Cardiac muscle cell (in vitro differentiated cells and primary cell): Measurements from ENCODE around the gene ERP44. TPM values are rescaled to one million over a fixed set of nuclear protein-coding genes. Genes with fewer than 3 reads are reported as not detected.

Experiments used
- DNase-seq, 2 donors: peaks; one replicate each; pipeline versions ENCODE4 v3.0.0 to v3.0.0-alpha.2; 2010 to 2017; ENCODE audit warnings: low read depth in 1 of 2, low spot score in 1 of 2
- H3K27ac ChIP-seq: fragments of 200-600 bp; sonication (generic); 2 replicates; pipeline ENCODE4 v1.5.1; 2016
- H3K27me3 ChIP-seq: fragments of 200-600 bp; sonication (generic); 2 replicates; pipeline ENCODE4 v1.6.0; 2016; ENCODE audit warnings: control low read depth
- H3K36me3 ChIP-seq: fragments of 200-600 bp; sonication (generic); 2 replicates; pipeline ENCODE4 v1.5.1; 2016; ENCODE audit warnings: control low read depth
- H3K4me1 ChIP-seq: fragments of 200-600 bp; sonication (generic); 2 replicates; pipeline ENCODE4 v1.8.1; 2017; ENCODE audit warnings: low read depth, mild to moderate bottlenecking, mixed run types
- H3K4me3 ChIP-seq: fragments of 200-600 bp; sonication (generic); 2 replicates; pipeline ENCODE4 v1.5.1; 2016; ENCODE audit warnings: mild to moderate bottlenecking
- H3K9me3 ChIP-seq: fragments of 200-600 bp; sonication (generic); 2 replicates; pipeline ENCODE4 v1.5.1; 2017; ENCODE audit warnings: low read depth, mild to moderate bottlenecking, control low read depth
- CTCF ChIP-seq: IDR thresholded peaks from 2 replicates; pipeline ENCODE4 v1.5.1; 2012; ENCODE audit warnings: low read depth, mild to moderate bottlenecking, low read length
- polyA plus RNA-seq: library from polyadenylated mRNA; unstranded; fragments of >200 nt; fragmentation: Nextera tagmentation; extraction: Ambion mirVana; gene quantifications from 2 replicates; pipeline ENCODE4 v1.2.1, GENCODE V29; 2016
- total RNA-seq: library from RNA; depleted of rRNA; stranded (reverse); fragments of >200 nt; gene quantifications from 2 replicates; pipeline ENCODE4 v1.2.3, GENCODE V29; 2016

Gene ERP44
- total and polyA plus RNA-seq, 2 experiments from 2014 or later = 10.0 to 35.3 TPM

- no peaks in the 10 kb centered on the region for H3K9me3 ChIP-seq
- no peak overlapping the region for H3K27ac ChIP-seq
- no peak for DNase-seq
- no peaks in the 10 kb centered on the region for H3K27me3 ChIP-seq
- no peaks in the 10 kb centered on the region for H3K4me1 ChIP-seq
- TF ChIP-seq CTCF = no peak
- H3K4me3 ChIP-seq = no peak overlapping the region
- no peaks in the 10 kb centered on the region for H3K36me3 ChIP-seq
These were observed 10.6 kb downstream of the ERP44 start for GRCh38 chr9:100088202-100088601.

GRCh38 chr9:100087218-100087617 lies 11.6 kb downstream of the ERP44 start:
- H3K9me3 ChIP-seq = no peaks in the 10 kb centered on the region
- no peak overlapping the region for H3K27ac ChIP-seq
- no peak overlapping the region for H3K4me3 ChIP-seq
- H3K27me3 ChIP-seq = no peaks in the 10 kb centered on the region
- no peaks in the 10 kb centered on the region for H3K36me3 ChIP-seq
- H3K4me1 ChIP-seq = no peaks in the 10 kb centered on the region
- peak in 1 of 2 donors; percentile 83 for DNase-seq
- no peak for TF ChIP-seq CTCF

- H3K9me3 ChIP-seq = no peaks in the 10 kb centered on the region
- no peaks in the 10 kb centered on the region for H3K27me3 ChIP-seq
- TF ChIP-seq CTCF = no peak
- no peak overlapping the region for H3K27ac ChIP-seq
- DNase-seq = no peak
- H3K36me3 ChIP-seq = no peaks in the 10 kb centered on the region
- no peaks in the 10 kb centered on the region for H3K4me1 ChIP-seq
- H3K4me3 ChIP-seq = no peak overlapping the region
These were observed 12.6 kb downstream of the ERP44 start for GRCh38 chr9:100086097-100086635.

GRCh38 chr9:100084734-100085133 lies 14.1 kb downstream of the ERP44 start:
- DNase-seq = no peak
- H3K27ac ChIP-seq = no peak overlapping the region
- H3K27me3 ChIP-seq = no peaks in the 10 kb centered on the region
- H3K4me3 ChIP-seq = no peak overlapping the region
- H3K4me1 ChIP-seq = no peaks in the 10 kb centered on the region
- H3K9me3 ChIP-seq = no peaks in the 10 kb centered on the region
- TF ChIP-seq CTCF = no peak
- no peaks in the 10 kb centered on the region for H3K36me3 ChIP-seq

- Histone ChIP-seq H3K36me3 (no peaks in the 10 kb centered on the region), H3K9me3 (no peaks in the 10 kb centered on the region), H3K27me3 (no peaks in the 10 kb centered on the region), H3K27ac (no peak overlapping the region), H3K4me1 (no peaks in the 10 kb centered on the region), H3K4me3 (no peak overlapping the region)
- no peak for DNase-seq
- TF ChIP-seq CTCF = no peak
These were observed 14.7 kb downstream of the ERP44 start for GRCh38 chr9:100084128-100084453.

GRCh38 chr9:100083448-100084127 lies 15.2 kb downstream of the ERP44 start:
- Histone ChIP-seq H3K4me1 (no peaks in the 10 kb centered on the region), H3K27me3 (no peaks in the 10 kb centered on the region), H3K36me3 (no peaks in the 10 kb centered on the region), H3K4me3 (no peak overlapping the region), H3K9me3 (no peaks in the 10 kb centered on the region), H3K27ac (no peak overlapping the region)
- TF ChIP-seq CTCF = no peak
- DNase-seq = no peak
